HK-2 (cell line): ENCODE data around the gene CCNA2.

ENCODE experiments used
- DNase-seq: peaks from one replicate; pipeline ENCODE4 v3.0.0-alpha.2; 2018; ENCODE audit not compliant: unreplicated experiment

Gene CCNA2

DNA sequence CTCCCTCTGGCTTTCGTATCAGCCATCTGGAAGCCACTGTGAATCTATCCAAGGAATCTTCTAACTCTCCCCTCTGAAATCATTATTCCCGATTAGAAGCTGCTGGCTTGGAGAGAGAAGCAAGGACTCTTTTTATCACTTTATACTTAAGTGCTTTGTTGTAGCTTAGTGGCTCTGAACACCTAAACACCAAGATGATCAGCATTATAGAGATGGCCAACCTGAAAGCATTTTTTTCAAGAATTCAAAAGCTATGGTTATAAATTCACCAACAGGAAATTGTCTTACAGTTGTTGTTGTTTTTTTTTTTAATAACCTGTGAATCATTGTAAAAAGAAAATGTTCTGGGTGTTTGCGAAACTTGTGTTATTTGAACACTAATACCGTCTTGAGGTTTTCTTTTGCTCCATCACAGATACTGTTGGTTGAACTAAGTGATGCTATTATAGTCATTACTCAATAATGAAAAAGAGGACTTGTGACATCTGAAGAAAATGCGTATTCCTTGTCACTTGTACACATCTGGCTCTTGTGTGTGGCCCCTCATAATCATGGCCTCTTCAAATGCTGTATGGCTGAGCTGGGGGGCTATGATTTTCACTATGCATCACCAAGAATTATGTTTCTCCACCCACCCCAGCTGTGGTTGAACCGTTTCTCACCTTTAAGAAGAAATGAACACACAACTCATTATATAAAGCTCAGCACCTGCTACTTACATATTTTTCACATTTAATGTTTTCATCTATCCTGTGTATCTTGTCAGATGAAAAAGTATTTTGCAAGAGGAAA lies 46.9 kb downstream of the CCNA2 start:
- DNase-seq: no peak

DNA sequence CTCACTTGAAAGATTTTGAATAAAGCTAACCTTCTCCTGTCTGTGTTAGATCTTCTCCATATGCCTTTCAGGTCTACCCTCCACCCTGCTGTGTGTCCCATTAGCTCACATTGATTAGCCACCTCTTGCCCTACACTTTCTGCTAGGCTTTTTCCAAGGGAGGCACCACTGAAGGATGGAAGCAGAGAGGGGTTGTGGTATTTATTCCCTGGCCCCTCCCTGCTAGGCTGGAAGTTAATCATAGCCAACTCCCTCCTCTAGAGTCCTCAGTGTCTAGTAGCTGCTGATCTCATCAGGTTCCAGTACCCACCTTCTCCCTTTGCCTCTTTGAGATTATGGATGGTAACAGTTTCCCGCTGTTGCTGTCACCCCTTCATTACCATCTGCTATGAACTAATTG lies 49.8 kb downstream of the CCNA2 start:
- no peak for DNase-seq

DNA sequence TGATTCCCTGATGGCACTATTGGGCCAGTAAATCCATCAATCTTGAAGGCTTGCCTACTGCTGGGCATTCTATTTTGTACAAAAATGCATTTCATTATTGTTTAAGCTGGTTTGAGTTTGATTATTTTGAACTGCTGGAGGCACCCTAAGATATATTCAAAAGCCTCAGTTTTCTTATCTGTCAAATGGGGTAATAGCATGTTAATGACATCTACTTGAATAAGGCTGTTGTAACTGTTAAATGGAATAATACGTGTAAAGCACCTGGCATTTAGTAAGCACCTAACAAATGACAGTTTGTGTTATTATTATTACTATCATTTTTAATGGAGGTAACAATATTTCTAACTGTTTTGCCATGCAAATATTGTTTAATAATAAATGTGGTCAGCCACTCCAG lies 51.8 kb downstream of the CCNA2 start:
- DNase-seq: no peak

DNA sequence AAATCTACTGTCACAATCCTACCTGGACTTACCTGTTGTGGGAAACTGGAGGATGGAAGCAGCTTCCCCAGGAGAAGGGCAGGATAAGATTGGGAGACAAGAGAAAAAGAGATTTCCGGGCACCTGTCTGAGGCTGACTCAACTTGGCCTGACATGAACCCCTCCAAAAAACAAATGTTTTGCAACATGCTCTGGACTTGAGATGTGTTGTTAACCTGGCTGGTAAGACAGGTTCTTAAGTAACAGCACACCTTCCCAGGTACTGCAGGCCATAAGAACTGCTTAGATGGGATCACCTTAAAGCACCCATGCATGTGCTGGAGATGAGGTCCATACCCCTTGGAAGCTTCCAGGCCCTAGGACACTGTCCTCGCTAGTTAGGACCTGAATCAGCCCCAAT lies 54.3 kb downstream of the CCNA2 start:
- DNase-seq: no peak

DNA sequence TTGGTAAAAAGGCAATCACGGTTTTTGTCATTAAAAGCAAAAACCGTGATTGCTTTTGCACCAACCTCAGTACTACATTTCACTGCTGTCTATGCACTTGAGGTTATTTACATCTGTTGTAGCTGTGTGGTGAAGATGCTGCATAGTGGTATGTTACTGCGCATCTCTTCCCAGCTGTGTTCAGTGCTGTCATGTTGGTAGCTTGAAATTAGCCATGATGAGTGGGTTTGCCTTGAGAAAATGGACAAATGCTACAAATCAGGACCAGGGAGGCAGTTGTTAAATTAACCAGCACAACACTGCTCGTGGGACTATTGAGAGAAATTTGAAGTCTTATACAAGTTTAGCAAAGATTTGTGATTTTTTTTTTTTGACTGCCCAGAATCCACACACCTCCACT lies 56.5 kb downstream of the CCNA2 start:
- no peak for DNase-seq
